Fibroblast of mammary gland (primary cell): ENCODE results near the gene AVEN.
A peak's percentile ranks its signal among the peaks of the same experiment; 100 is the strongest.

Experiments
- DNase-seq: peaks from one replicate; pipeline ENCODE4 v3.0.0-alpha.2; 2010; ENCODE audit warnings: low read depth
- H3K4me3 ChIP-seq: 2 replicates; pipeline ENCODE4 v1.5.1; 2011; ENCODE audit warnings: low read depth, mild to moderate bottlenecking, low read length, moderate library complexity; ENCODE audit not compliant: control insufficient read depth
- CTCF ChIP-seq: conservative IDR thresholded peaks from 2 replicates; pipeline ENCODE4 v1.5.1; 2011; ENCODE audit warnings: low read depth, low read length, inconsistent platforms; ENCODE audit not compliant: control insufficient read depth, insufficient read depth

The AVEN gene, protein sequence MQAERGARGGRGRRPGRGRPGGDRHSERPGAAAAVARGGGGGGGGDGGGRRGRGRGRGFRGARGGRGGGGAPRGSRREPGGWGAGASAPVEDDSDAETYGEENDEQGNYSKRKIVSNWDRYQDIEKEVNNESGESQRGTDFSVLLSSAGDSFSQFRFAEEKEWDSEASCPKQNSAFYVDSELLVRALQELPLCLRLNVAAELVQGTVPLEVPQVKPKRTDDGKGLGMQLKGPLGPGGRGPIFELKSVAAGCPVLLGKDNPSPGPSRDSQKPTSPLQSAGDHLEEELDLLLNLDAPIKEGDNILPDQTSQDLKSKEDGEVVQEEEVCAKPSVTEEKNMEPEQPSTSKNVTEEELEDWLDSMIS

GRCh38 chr15:34038871-34039789 lies at the start of gene AVEN:
TSS of gene AVEN (minus strand) at chr15:34039204. CDS start at chr15:34039046, 158 bp downstream.
- H3K4me3 ChIP-seq = peak within 1 kb of the TSS; percentile 90
- peak; percentile 36 for DNase-seq
- no peak for TF ChIP-seq CTCF

DNA sequence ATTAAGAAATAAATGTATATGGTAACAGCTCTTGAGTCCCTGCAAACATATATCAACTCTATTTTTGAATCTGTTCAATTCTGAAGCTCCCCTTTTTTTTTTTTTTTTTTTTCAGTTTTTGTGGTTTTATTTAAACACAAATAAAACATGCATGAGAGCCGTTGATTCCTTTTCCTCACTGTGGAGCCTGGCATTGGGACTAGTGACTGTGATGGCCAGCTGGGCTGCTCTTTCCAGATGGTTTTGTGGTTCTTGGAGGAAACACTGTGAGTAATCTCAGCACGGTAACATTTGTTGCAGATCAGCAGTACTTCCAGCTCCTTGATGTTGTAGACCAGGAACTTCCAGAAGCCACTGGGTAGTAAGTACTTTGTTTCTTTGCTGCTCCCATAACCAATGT lies 46.7 kb upstream of the AVEN start:
- no peak for TF ChIP-seq CTCF
- DNase-seq = peak; percentile 63
- H3K4me3 ChIP-seq = no peak overlapping the region

DNA sequence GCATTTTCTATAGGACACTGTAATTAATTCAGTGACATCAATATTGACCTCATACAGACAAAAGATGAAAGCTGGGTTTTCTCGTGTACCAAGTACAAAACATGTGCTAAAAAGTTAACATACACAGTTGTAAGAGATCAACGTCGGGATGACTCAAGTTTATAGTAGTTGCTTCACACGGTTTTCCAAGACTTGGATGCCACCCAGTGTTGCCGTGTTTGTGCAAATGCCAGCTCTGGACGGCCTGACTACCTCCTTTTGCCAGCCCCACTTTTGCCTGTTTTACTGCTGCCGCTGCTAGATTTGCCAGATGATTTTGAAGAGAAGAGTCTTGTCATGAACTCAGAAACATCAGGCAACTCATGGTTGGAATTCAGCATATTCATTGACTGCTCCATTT lies 45.1 kb upstream of the AVEN start:
- no peak for TF ChIP-seq CTCF
- H3K4me3 ChIP-seq = no peak overlapping the region
- DNase-seq = peak; percentile 84

DNA sequence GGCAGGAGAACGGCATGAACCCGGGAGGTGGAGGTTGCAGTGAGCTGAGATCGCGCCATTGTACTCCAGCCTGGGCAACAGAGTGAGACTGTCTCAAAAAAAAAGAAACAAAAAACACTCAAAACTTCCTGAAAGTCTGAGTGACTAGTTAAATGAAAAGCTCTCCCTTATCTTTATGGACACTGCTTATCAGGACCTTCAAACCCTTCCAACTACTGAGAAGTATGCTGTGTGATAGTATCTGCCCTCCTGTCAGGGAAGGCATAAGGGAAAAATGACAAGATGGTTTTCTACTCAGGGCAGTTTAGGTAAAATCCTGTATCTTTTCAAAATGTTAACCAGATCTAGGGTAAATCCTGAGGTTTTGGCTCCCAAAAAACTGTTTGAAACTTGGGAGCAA lies 40.9 kb upstream of the AVEN start:
- DNase-seq = no peak
- no peak overlapping the region for H3K4me3 ChIP-seq
- TF ChIP-seq CTCF = no peak

- DNase-seq = no peak
- TF ChIP-seq CTCF = no peak
- no peak overlapping the region for H3K4me3 ChIP-seq
These were observed 39.9 kb upstream of the AVEN start for GRCh38 chr15:34078900-34079299.

DNA sequence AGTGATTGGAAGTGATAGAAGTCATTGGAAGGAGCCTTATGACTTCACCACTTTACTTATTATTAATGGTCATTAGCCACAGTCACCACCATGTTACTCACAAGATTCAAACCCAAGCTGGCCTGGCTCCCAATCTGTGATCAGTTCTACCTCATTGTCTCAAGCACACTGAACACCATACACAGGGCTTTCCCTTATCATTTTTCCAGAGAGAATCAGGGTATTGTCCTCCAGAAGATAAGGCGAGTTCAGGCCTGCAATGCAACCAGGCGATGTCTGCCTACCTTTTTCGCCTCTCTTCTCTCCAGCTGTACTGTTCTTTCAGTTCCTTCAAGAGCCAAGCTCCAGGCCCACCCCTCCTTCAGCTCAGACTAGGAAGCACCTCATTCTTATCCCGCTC lies 37.8 kb upstream of the AVEN start:
- H3K4me3 ChIP-seq = no peak overlapping the region

More for the DNA sequence above, 37.8 kb upstream of the AVEN start:
- no peak for TF ChIP-seq CTCF
- DNase-seq = no peak
